NCI-H748 treated with DMSO at 0.1 percent for 48 hours (cell line): ENCODE results near the gene INPP4B.
"Not testable (repeated sequence)": the region's sequence is repeated elsewhere in the genome, so short reads cannot be mapped to it uniquely, and the experiment has no call there.

Experiments used
- DNase-seq: peaks from one replicate; lab custom pipeline; 2025; lab: John Stamatoyannopoulos, UW

INPP4B gene

GRCh38 chr4:142683503-142683902 is 162.6 kb downstream of the INPP4B start:
- DNase-seq, result no peak

- DNase-seq, result no peak
Observed at GRCh38 chr4:142671516-142671915, 174.6 kb downstream of the INPP4B start.

GRCh38 chr4:142663828-142664227 is 182.3 kb downstream of the INPP4B start:
- no peak for DNase-seq

GRCh38 chr4:142660728-142661127 is 185.4 kb downstream of the INPP4B start:
- DNase-seq, result no peak

GRCh38 chr4:142656178-142656577 is 189.9 kb downstream of the INPP4B start:
- no peak for DNase-seq

GRCh38 chr4:142648378-142648777 is 197.7 kb downstream of the INPP4B start:
- peak; percentile 5 for DNase-seq

GRCh38 chr4:142645475-142646108 is 200.5 kb downstream of the INPP4B start:
- DNase-seq, result no peak

- not testable (repeated sequence) for DNase-seq
Observed at GRCh38 chr4:142644628-142645027, 201.5 kb downstream of the INPP4B start.

- no peak for DNase-seq
Observed at GRCh38 chr4:142637614-142638013, 208.5 kb downstream of the INPP4B start.

- DNase-seq, result no peak
Observed at GRCh38 chr4:142631836-142632235, 214.3 kb downstream of the INPP4B start.

GRCh38 chr4:142615324-142615665 is 230.8 kb downstream of the INPP4B start:
- DNase-seq, result no peak

GRCh38 chr4:142614621-142615323 is 231.3 kb downstream of the INPP4B start:
- no peak for DNase-seq

- no peak for DNase-seq
Observed at GRCh38 chr4:142607976-142608375, 238.1 kb downstream of the INPP4B start.

GRCh38 chr4:142600952-142601351 is 245.1 kb downstream of the INPP4B start:
- no peak for DNase-seq

GRCh38 chr4:142598132-142598531 is 248.0 kb downstream of the INPP4B start:
- DNase-seq, result no peak

GRCh38 chr4:142596595-142596994 is 249.5 kb downstream of the INPP4B start:
- no peak for DNase-seq

- no peak for DNase-seq
Observed at GRCh38 chr4:142596121-142596520, 250.0 kb downstream of the INPP4B start.

- DNase-seq, result peak; percentile 3
Observed at GRCh38 chr4:142595222-142595871, 250.8 kb downstream of the INPP4B start.

- DNase-seq, result no peak
Observed at GRCh38 chr4:142585411-142585810, 260.7 kb downstream of the INPP4B start.

GRCh38 chr4:142583708-142584107 is 262.4 kb downstream of the INPP4B start:
- DNase-seq, result no peak

GRCh38 chr4:142582340-142582739 is 263.8 kb downstream of the INPP4B start:
- DNase-seq, result no peak

- no peak for DNase-seq
Observed at GRCh38 chr4:142581881-142582280, 264.2 kb downstream of the INPP4B start.

- DNase-seq, result no peak
Observed at GRCh38 chr4:142579443-142579842, 266.7 kb downstream of the INPP4B start.
